Measurements from ENCODE around the gene THOC5. TPM values are rescaled to one million over a fixed set of nuclear protein-coding genes. Genes with fewer than 3 reads are reported as not detected.
A peak's percentile ranks its signal among the peaks of the same experiment; 100 is the strongest.
"Not testable (repeated sequence)": the region's sequence is repeated elsewhere in the genome, so short reads cannot be mapped to it uniquely, and the experiment has no call there.

The THOC5 gene
- total RNA-seq, 1 donor from 2014 or later = 76.4 TPM

DNA sequence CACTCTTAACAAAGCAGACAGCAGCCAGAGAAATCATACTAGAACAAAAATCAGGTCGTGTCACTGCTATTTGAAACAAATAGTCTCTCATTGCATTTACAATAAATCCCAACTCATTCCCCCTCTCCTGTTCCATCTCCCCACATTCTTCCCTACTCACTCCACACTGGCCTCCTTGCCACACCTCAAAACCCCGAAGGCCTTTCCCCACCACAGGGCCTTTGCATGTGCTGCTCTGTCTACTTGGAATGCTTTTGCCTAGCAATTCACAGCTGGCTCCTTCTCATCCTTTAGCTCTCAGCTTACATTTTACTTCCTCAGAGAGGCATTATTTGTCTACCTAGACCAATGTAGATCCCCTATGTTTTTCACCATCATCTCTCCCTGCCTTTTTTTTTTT lies 6.3 kb upstream of the THOC5 start:
- H3K36me3 Mint-ChIP-seq (ENCODE audit: low read depth, unreplicated experiment) = peaks cover 50% of the 10 kb centered on the region
- peak overlapping the region; percentile 47 for H3K4me3 Mint-ChIP-seq (ENCODE audit: unreplicated experiment)
- TF ChIP-seq, protein P1, sequence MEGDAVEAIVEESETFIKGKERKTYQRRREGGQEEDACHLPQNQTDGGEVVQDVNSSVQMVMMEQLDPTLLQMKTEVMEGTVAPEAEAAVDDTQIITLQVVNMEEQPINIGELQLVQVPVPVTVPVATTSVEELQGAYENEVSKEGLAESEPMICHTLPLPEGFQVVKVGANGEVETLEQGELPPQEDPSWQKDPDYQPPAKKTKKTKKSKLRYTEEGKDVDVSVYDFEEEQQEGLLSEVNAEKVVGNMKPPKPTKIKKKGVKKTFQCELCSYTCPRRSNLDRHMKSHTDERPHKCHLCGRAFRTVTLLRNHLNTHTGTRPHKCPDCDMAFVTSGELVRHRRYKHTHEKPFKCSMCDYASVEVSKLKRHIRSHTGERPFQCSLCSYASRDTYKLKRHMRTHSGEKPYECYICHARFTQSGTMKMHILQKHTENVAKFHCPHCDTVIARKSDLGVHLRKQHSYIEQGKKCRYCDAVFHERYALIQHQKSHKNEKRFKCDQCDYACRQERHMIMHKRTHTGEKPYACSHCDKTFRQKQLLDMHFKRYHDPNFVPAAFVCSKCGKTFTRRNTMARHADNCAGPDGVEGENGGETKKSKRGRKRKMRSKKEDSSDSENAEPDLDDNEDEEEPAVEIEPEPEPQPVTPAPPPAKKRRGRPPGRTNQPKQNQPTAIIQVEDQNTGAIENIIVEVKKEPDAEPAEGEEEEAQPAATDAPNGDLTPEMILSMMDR (IDR thresholded peaks at IDR 0.05; ENCODE audit: unreplicated experiment) = no peak
- DNase-seq (ENCODE audit: low spot score) = no peak
- peaks cover 5% of the 10 kb centered on the region for H3K4me1 Mint-ChIP-seq (ENCODE audit: unreplicated experiment)
- H3K27ac Mint-ChIP-seq (ENCODE audit: unreplicated experiment) = peak overlapping the region; percentile 8
- H3K27me3 Mint-ChIP-seq (ENCODE audit: unreplicated experiment) = peaks cover 3% of the 10 kb centered on the region
- no peaks in the 10 kb centered on the region for H3K9me3 Mint-ChIP-seq (ENCODE audit: unreplicated experiment)

- Mint-ChIP-seq H3K27me3 (ENCODE audit: unreplicated experiment) (peaks cover 3% of the 10 kb centered on the region), H3K36me3 (ENCODE audit: low read depth, unreplicated experiment) (peaks cover 47% of the 10 kb centered on the region), H3K27ac (ENCODE audit: unreplicated experiment) (no peak overlapping the region), H3K4me1 (ENCODE audit: unreplicated experiment) (peaks cover 5% of the 10 kb centered on the region), H3K9me3 (ENCODE audit: unreplicated experiment) (no peaks in the 10 kb centered on the region), H3K4me3 (ENCODE audit: unreplicated experiment) (peak overlapping the region; percentile 56)
- DNase-seq (ENCODE audit: low spot score) = no peak
- TF ChIP-seq, protein P1 (IDR thresholded peaks at IDR 0.05; ENCODE audit: unreplicated experiment) = no peak
These were observed 5.5 kb upstream of the THOC5 start for GRCh38 chr22:29559030-29559429.

GRCh38 chr22:29555065-29555644 lies 1.6 kb upstream of the THOC5 start:
- H3K27ac Mint-ChIP-seq (ENCODE audit: unreplicated experiment) = no peak overlapping the region
- peaks cover 11% of the 10 kb centered on the region for H3K4me1 Mint-ChIP-seq (ENCODE audit: unreplicated experiment)
- DNase-seq (ENCODE audit: low spot score) = no peak
- peaks cover 35% of the 10 kb centered on the region for H3K36me3 Mint-ChIP-seq (ENCODE audit: low read depth, unreplicated experiment)
- no peaks in the 10 kb centered on the region for H3K9me3 Mint-ChIP-seq (ENCODE audit: unreplicated experiment)
- TF ChIP-seq, protein P1 (IDR thresholded peaks at IDR 0.05; ENCODE audit: unreplicated experiment) = no peak
- H3K4me3 Mint-ChIP-seq (ENCODE audit: unreplicated experiment) = peak overlapping the region; percentile 33
- peaks cover 7% of the 10 kb centered on the region for H3K27me3 Mint-ChIP-seq (ENCODE audit: unreplicated experiment)

- H3K4me1 Mint-ChIP-seq (ENCODE audit: unreplicated experiment) = peaks cover 11% of the 10 kb centered on the region
- peak overlapping the region; percentile 98 for H3K4me3 Mint-ChIP-seq (ENCODE audit: unreplicated experiment)
- DNase-seq (ENCODE audit: low spot score) = peak; percentile 11
- H3K9me3 Mint-ChIP-seq (ENCODE audit: unreplicated experiment) = not testable (repeated sequence)
- peak overlapping the region; percentile 95 for H3K27ac Mint-ChIP-seq (ENCODE audit: unreplicated experiment)
- H3K36me3 Mint-ChIP-seq (ENCODE audit: low read depth, unreplicated experiment) = peaks cover 36% of the 10 kb centered on the region
- peaks cover 11% of the 10 kb centered on the region for H3K27me3 Mint-ChIP-seq (ENCODE audit: unreplicated experiment)
These were observed 1.2 kb downstream of the THOC5 start for GRCh38 chr22:29552357-29552756.

DNA sequence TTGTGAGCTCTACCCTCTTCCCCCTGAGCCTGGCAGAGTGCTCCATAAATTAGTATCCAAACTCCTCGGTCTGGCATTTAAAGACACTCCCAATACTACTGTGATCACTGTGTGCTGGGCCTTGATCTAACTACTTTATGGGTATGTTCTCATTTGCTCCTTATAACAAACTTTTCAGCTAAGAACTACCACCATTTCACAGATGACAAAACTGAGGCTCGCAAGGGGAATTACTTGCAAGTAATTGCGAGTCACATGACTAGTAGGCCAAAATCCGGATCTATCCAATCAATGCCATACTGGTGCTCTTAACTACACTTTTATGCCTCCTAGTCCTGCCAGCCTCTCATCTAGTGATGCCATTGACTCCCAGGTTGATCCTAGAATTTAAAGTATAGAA lies 3.6 kb downstream of the THOC5 start:
- no peak for DNase-seq (ENCODE audit: low spot score)
- Mint-ChIP-seq H3K27me3 (ENCODE audit: unreplicated experiment) (peaks cover 9% of the 10 kb centered on the region), H3K9me3 (ENCODE audit: unreplicated experiment) (no peaks in the 10 kb centered on the region), H3K4me3 (ENCODE audit: unreplicated experiment) (peak overlapping the region; percentile 16), H3K4me1 (ENCODE audit: unreplicated experiment) (peaks cover 11% of the 10 kb centered on the region), H3K36me3 (ENCODE audit: low read depth, unreplicated experiment) (peaks cover 36% of the 10 kb centered on the region), H3K27ac (ENCODE audit: unreplicated experiment) (no peak overlapping the region)
- TF ChIP-seq, protein P1 (IDR thresholded peaks at IDR 0.05; ENCODE audit: unreplicated experiment) = no peak

- peaks cover 51% of the 10 kb centered on the region for H3K36me3 Mint-ChIP-seq (ENCODE audit: low read depth, unreplicated experiment)
- not testable (repeated sequence) for H3K27ac Mint-ChIP-seq (ENCODE audit: unreplicated experiment); H3K4me1 Mint-ChIP-seq (ENCODE audit: unreplicated experiment); H3K27me3 Mint-ChIP-seq (ENCODE audit: unreplicated experiment); DNase-seq (ENCODE audit: low spot score); H3K9me3 Mint-ChIP-seq (ENCODE audit: unreplicated experiment); H3K4me3 Mint-ChIP-seq (ENCODE audit: unreplicated experiment)
These were observed 8.5 kb downstream of the THOC5 start for GRCh38 chr22:29545045-29545444.
